Endothelial cell (in vitro differentiated cells): ENCODE measurements around the gene DLG1. TPM values are rescaled to one million over a fixed set of nuclear protein-coding genes. Genes with fewer than 3 reads are reported as not detected.

ENCODE experiments used
- DNase-seq: peaks from one replicate; pipeline ENCODE4 v3.0.0; 2021; ENCODE audit warnings: low spot score
- H3K27ac Mint-ChIP-seq: one replicate; pipeline ENCODE4 v1.8.0; 2021; ENCODE audit warnings: mixed read lengths, inconsistent platforms; ENCODE audit not compliant: unreplicated experiment
- H3K27me3 Mint-ChIP-seq: one replicate; pipeline ENCODE4 v1.8.0; 2021; ENCODE audit warnings: mild to moderate bottlenecking, moderate library complexity, mixed read lengths, inconsistent platforms; ENCODE audit not compliant: unreplicated experiment
- H3K36me3 Mint-ChIP-seq: one replicate; pipeline ENCODE4 v1.8.0; 2021; ENCODE audit warnings: mild to moderate bottlenecking, low read depth, mixed read lengths, inconsistent platforms; ENCODE audit not compliant: unreplicated experiment
- H3K4me1 Mint-ChIP-seq: one replicate; pipeline ENCODE4 v1.8.0; 2021; ENCODE audit warnings: mild to moderate bottlenecking, mixed read lengths, inconsistent platforms; ENCODE audit not compliant: unreplicated experiment
- H3K4me3 Mint-ChIP-seq: one replicate; pipeline ENCODE4 v1.8.0; 2021; ENCODE audit warnings: mild to moderate bottlenecking, mixed read lengths, inconsistent platforms; ENCODE audit not compliant: unreplicated experiment
- H3K9me3 Mint-ChIP-seq: one replicate; pipeline ENCODE4 v1.8.0; 2021; ENCODE audit warnings: mixed read lengths, inconsistent platforms; ENCODE audit not compliant: unreplicated experiment
- total RNA-seq: library from RNA; stranded (reverse); fragmentation: NEBNext Ultra II Directional; extraction: Animal tissue kit (Norgen Biotek cat#: 25700); gene quantifications from one replicate; pipeline ENCODE4 v1.2.1, GENCODE V29; 2021; ENCODE audit not compliant: unreplicated experiment
- TF ChIP-seq, protein P1 (sequence below): fragments of 200-600 bp; sonication (generic); IDR thresholded peaks from one replicate; pipeline ENCODE4 v1.5.0; 2021; ENCODE audit warnings: antibody characterized with exemption; ENCODE audit not compliant: unreplicated experiment

DLG1 gene
- total RNA-seq, 1 donor from 2014 or later = 75.5 TPM

DNA sequence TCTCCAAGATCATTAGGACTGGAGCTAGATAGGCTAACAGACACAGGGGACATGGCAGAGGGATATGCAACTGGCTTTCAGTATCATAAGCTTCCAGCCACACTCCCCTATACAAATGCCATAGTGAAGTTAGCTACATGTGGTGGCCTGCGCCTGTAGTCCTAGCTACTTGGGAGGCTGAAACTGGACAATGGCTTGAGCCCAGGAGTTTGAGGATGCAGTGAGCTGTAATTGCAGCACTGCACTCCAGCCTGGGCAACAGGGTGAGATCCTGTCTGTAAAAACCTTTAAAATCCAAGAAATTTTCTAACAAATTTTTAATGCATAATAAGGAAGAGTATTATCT lies 37.3 kb downstream of the DLG1 start:
- TF ChIP-seq, protein P1, sequence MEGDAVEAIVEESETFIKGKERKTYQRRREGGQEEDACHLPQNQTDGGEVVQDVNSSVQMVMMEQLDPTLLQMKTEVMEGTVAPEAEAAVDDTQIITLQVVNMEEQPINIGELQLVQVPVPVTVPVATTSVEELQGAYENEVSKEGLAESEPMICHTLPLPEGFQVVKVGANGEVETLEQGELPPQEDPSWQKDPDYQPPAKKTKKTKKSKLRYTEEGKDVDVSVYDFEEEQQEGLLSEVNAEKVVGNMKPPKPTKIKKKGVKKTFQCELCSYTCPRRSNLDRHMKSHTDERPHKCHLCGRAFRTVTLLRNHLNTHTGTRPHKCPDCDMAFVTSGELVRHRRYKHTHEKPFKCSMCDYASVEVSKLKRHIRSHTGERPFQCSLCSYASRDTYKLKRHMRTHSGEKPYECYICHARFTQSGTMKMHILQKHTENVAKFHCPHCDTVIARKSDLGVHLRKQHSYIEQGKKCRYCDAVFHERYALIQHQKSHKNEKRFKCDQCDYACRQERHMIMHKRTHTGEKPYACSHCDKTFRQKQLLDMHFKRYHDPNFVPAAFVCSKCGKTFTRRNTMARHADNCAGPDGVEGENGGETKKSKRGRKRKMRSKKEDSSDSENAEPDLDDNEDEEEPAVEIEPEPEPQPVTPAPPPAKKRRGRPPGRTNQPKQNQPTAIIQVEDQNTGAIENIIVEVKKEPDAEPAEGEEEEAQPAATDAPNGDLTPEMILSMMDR = no peak
- no peaks in the 10 kb centered on the region for H3K9me3 Mint-ChIP-seq
- no peaks in the 10 kb centered on the region for H3K36me3 Mint-ChIP-seq
- no peak for DNase-seq
- no peak overlapping the region for H3K27ac Mint-ChIP-seq
- H3K4me1 Mint-ChIP-seq = peaks cover 7% of the 10 kb centered on the region
- H3K27me3 Mint-ChIP-seq = no peaks in the 10 kb centered on the region
- no peak overlapping the region for H3K4me3 Mint-ChIP-seq

DNA sequence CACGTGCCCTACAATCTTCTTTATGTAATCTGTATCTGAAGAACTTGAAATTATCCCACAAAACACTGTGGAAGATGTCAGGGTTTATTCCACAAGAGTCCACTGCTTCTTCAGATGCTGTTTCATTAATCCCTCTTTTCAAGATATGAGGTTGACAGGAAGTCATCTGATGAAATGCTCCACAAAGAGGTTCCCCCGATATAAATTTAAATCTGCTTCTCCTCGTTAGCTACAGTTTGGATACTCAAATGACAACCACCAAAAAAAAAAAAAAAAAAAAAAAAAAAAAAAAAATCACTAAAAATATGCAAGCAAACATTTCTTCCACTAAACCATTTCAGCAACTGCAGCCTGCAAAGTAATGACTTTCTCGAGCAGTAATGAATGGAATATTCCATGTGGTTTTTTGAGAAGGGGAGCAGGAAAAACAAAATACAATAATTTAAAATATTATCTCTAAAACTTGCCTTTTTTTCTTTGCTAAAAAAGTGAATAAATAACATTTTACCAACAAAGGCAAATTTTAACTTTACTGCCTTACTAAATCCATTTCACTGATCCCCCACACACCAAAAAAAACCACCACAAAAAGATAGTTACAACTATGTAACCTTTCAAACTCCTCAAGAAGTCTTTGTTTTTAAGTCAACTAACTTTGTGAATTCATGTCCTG lies 37.8 kb downstream of the DLG1 start:
- Mint-ChIP-seq H3K27ac (no peak overlapping the region), H3K4me3 (no peak overlapping the region), H3K9me3 (no peaks in the 10 kb centered on the region), H3K36me3 (no peaks in the 10 kb centered on the region), H3K27me3 (no peaks in the 10 kb centered on the region), H3K4me1 (peaks cover 7% of the 10 kb centered on the region)
- TF ChIP-seq, protein P1 = no peak
- DNase-seq = no peak

DNA sequence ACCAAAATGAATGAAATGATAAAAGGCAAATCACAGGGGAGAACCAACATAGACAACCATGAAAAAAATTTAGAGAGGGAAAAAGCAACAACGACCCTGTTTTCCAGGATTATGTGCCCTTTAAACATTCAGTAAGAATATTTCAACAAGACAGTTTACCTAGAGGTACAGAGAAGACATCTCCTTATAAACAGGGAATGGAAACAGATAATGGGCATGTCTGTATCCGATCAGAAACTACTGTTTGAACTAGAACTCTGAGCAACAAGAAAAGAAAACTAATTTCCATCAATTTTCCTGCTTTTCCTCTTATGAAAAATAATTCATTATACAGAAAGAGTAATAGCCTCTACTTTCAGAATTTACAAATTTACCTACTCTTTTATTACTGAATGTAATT lies 39.3 kb downstream of the DLG1 start:
- H3K36me3 Mint-ChIP-seq = no peaks in the 10 kb centered on the region
- no peak overlapping the region for H3K27ac Mint-ChIP-seq
- no peak for DNase-seq
- TF ChIP-seq, protein P1 = no peak
- peaks cover 9% of the 10 kb centered on the region for H3K4me1 Mint-ChIP-seq
- H3K27me3 Mint-ChIP-seq = no peaks in the 10 kb centered on the region
- no peak overlapping the region for H3K4me3 Mint-ChIP-seq
- no peaks in the 10 kb centered on the region for H3K9me3 Mint-ChIP-seq

DNA sequence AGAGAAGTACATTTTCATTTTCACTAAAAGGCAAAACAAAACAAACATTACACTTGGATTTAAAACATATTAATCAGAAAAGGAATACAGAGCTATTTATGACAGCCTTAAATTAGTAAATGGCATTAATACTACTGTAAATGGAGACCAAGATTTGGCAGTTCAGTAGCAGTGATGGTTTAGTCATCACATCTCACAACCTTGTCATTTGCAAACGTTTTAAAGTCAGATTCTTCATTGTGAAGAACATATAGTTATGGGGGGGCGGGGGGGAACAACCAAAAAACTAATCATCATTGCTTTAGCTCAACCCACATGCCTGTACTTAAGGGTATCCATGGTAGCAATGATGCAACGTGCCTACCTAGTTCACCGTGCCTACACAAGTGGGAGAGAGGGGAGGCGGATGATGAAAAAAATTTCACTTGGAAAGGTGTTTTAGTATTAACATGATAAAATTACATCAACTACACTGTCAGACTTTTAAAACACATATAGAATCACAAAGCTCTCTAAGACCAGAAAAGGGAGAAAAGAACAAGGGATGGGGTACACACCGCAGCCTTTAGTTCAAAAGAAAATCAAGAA lies 40.1 kb downstream of the DLG1 start:
- Mint-ChIP-seq H3K27ac (no peak overlapping the region), H3K36me3 (no peaks in the 10 kb centered on the region)
- TF ChIP-seq, protein P1 = no peak

DNA sequence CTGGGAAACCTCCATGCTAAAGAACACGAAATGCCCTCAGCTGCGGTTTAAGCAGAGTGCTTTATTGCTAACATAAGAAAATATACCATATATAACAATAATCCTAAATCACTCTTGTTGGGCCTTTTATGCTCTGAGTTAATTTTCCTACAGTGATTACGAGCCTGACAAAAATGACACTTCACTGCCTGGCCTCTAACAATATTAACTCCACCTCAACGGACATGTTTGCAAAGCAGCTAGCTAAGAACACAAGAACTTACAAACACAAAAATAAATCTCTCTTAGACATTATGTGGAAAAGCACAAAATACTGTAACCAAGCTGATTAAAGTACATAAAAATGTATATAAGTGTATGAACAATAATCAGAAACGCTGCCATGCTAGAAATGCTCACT lies 40.7 kb downstream of the DLG1 start:
- no peak for DNase-seq
- Mint-ChIP-seq H3K9me3 (no peaks in the 10 kb centered on the region), H3K36me3 (no peaks in the 10 kb centered on the region), H3K4me3 (no peak overlapping the region), H3K4me1 (peaks cover 9% of the 10 kb centered on the region), H3K27me3 (no peaks in the 10 kb centered on the region), H3K27ac (no peak overlapping the region)
- TF ChIP-seq, protein P1 = no peak

More for the DNA sequence above, 40.1 kb downstream of the DLG1 start:
- DNase-seq = no peak
- H3K9me3 Mint-ChIP-seq = no peaks in the 10 kb centered on the region
- no peak overlapping the region for H3K4me3 Mint-ChIP-seq
- H3K4me1 Mint-ChIP-seq = peaks cover 9% of the 10 kb centered on the region
- no peaks in the 10 kb centered on the region for H3K27me3 Mint-ChIP-seq
